K562 (cell line): ENCODE results near the gene SON. TPM values are rescaled to one million over a fixed set of nuclear protein-coding genes. Genes with fewer than 3 reads are reported as not detected.

ENCODE experiments used
- ARID3A ChIP-seq: IDR thresholded peaks from 2 replicates; pipeline ENCODE4 v1.6.1; 2012; ENCODE audit warnings: low read depth, low read length, improper control_type of control experiment, borderline replicate concordance
- ARID4B ChIP-seq: sonication (generic); formaldehyde crosslinking; IDR thresholded peaks from 2 replicates; pipeline ENCODE4 v1.8.0; 2022; ENCODE audit warnings: mild to moderate bottlenecking, missing genetic modification reagents
- BCLAF1 ChIP-seq, 2 experiments: fragments of 450-650 bp in 1 of 2; IDR thresholded peaks; 2 replicates each; pipeline ENCODE4 v1.6.1; 2011 to 2017; ENCODE audit warnings: low read depth in 2 of 2, antibody characterized with exemption in 1 of 2, borderline replicate concordance in 1 of 2, low read length in 1 of 2, mild to moderate bottlenecking in 1 of 2, mixed read lengths in 1 of 2; ENCODE audit not compliant: control insufficient read depth in 1 of 2
- MCM7 ChIP-seq, 2 experiments: fragments of 450-650 bp; IDR thresholded peaks; 2 replicates each; pipeline ENCODE4 v1.6.1; 2016 to 2018
- ZNF318 ChIP-seq, 2 experiments: fragments of 450-650 bp; IDR thresholded peaks; 2 replicates each; pipeline ENCODE4 v1.6.1; 2016; ENCODE audit warnings: mild to moderate bottlenecking in 2 of 2, borderline replicate concordance in 1 of 2, low read depth in 1 of 2, moderate library complexity in 1 of 2
- polyA plus RNA-seq, 8 experiments: library from polyadenylated mRNA; depleted of rRNA in 4 of 8; stranded (reverse) in 5 of 8; unstranded in 3 of 8; fragments of >200 nt; fragmentation: Nextera tagmentation in 2 of 8; fragmentation: Illumina TruSeq in 1 of 8; extraction: Ambion mirVana in 2 of 8; extraction: Trizol in 1 of 8; gene quantifications; 2 replicates each; pipeline versions ENCODE4 v1.2.1 to v1.2.3, GENCODE V29; 2011 to 2014; ENCODE audit warnings: inconsistent platforms in 1 of 8, missing spikeins in 1 of 8
- total RNA-seq, 7 experiments: library from RNA; depleted of rRNA in 6 of 7; stranded (reverse); fragments of >200 nt in 6 of 7; fragmentation: Illumina TruSeq in 2 of 7; extraction: Trizol in 2 of 7; gene quantifications; 2 replicates each; pipeline versions ENCODE4 v1.2.1 to v1.2.3, GENCODE V29; 2011 to 2021; ENCODE audit warnings: low replicate concordance in 1 of 7

SON gene
- total and polyA plus RNA-seq, 9 of the 15 experiments (the other 6 are each of a cell fraction or from before 2014, with no cell fraction given): 105 to 742 (median 187) TPM

- TF ChIP-seq ZNF318 (IDR thresholded peaks at IDR 0.05; ENCODE audit: borderline replicate concordance in 1 of 2, low read depth in 1 of 2) (peak in 1 of 2 experiments; percentile 85; a peak in 1 of 4 replicates), BCLAF1 (IDR thresholded peaks at IDR 0.05; ENCODE audit: borderline replicate concordance in 1 of 2, control insufficient read depth in 1 of 2, low read depth in 2 of 2, low read length in 1 of 2) (no peak), ARID4B (no peak), MCM7 (IDR thresholded peaks at IDR 0.05) (no peak), ARID3A (no peak)
Measured at GRCh38 chr21:33542640-33543504, at the start of gene SON (continued).
